Esophagus squamous epithelium (tissue), 4 donors: ENCODE results near the gene NHLRC2.

Source experiments
- POLR2A ChIP-seq, 4 donors: fragments of 450-650 bp; IDR thresholded peaks; one replicate each; pipeline ENCODE4 v1.6.1; 2017; ENCODE audit warnings: antibody characterized with exemption in 4 of 4, mild to moderate bottlenecking in 4 of 4, moderate library complexity in 3 of 4
- TF ChIP-seq, protein P1 (sequence below), 6 experiments: fragments of 450-650 bp in 4 of 6; fragments of 200-600 bp in 2 of 6; sonication (generic) in 2 of 6; IDR thresholded peaks; one replicate each; pipeline ENCODE4 v1.5.1; 2016 to 2019; ENCODE audit warnings: antibody characterized with exemption in 6 of 6, mild to moderate bottlenecking in 4 of 6, moderate library complexity in 4 of 6

DNA sequence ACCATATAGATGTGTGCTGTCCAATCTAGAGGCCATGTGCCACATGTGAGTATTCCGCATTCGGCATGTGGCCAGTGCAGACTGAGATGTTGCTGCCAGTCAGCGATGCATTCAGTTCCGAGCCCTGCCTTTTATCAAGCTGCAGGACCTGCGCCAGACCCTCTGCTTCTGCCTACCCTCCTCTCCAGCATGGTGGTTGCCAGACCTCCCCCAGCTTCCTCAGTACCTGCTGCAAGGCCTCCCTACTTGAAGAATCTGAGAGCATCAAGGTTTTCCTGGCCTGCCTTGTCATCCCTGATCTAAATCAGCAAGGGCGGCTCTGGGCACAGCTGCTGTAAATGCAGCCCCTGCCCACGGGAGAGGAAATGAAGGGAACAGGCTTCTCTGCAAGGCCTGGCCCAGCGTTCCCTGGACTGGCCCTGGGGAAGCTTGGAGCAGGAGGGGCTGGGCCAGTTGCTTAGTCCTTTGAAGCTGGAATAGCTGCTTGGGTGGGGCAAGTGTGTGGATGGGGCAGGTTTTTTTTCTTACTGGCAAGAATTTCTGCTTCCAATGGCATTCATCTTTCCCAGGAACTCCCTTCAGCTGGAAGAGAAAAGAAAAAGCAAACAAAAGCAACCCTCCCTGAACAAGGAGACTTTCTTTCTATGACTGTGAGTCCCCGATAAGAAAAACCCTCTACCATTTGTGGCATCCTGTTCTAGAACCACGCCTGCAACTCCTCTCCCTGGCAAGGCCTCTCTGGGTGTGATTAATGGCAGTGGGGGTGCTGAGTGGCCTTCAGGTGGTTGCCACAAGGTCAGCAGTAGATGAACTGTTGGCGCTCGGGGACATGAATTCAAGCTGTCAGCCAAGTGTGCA is 93.0 kb downstream of the NHLRC2 start:
- TF ChIP-seq, protein P1, sequence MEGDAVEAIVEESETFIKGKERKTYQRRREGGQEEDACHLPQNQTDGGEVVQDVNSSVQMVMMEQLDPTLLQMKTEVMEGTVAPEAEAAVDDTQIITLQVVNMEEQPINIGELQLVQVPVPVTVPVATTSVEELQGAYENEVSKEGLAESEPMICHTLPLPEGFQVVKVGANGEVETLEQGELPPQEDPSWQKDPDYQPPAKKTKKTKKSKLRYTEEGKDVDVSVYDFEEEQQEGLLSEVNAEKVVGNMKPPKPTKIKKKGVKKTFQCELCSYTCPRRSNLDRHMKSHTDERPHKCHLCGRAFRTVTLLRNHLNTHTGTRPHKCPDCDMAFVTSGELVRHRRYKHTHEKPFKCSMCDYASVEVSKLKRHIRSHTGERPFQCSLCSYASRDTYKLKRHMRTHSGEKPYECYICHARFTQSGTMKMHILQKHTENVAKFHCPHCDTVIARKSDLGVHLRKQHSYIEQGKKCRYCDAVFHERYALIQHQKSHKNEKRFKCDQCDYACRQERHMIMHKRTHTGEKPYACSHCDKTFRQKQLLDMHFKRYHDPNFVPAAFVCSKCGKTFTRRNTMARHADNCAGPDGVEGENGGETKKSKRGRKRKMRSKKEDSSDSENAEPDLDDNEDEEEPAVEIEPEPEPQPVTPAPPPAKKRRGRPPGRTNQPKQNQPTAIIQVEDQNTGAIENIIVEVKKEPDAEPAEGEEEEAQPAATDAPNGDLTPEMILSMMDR (IDR thresholded peaks at IDR 0.05): no peak
- TF ChIP-seq POLR2A (IDR thresholded peaks at IDR 0.05): no peak
